ENCODE data around the gene TBC1D1. TPM values are rescaled to one million over a fixed set of nuclear protein-coding genes. Genes with fewer than 3 reads are reported as not detected.

TBC1D1 gene
- total and polyA plus RNA-seq, 5 donors from 2014 or later, result 12.3 to 48.2 (median 19.4) TPM

DNA sequence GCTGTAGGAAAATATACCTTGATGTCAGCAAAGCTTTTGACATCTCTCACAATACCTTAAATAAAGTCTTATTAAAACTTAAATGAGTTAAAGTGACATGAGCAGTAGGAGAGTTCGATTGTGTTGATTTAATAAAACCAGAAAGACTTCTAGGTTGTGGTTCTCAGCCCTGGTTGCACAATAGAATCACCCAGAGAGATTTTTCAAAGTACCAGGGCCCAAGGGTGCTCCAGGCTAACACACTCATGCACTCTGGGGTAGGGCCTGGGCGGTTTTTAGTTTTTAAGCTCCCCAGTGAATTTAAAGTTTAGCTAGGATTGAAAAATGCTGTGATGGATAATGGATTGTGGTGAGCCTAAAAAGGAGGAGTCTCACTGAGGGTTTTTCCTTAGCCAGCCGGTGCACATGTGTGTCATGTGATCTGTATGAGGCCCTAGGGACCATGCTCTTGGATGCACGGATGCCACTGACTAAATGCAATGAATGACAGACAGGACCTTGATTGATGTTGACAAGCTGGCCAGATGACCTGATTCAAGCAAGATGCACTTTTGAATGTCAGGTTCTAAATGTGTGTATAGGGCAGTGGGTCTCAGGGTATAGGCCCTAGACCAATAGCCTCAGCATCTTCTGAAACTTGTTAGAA lies 254.3 kb downstream of the TBC1D1 start:
- Histone ChIP-seq H3K4me1 (ENCODE audit: control insufficient read depth, insufficient read depth, low read length, poor library complexity, severe bottlenecking) (no peaks in the 10 kb centered on the region), H3K9me3 (ENCODE audit: control insufficient read depth in 2 of 2, low read length in 2 of 2) (no peaks in the 10 kb centered on the region), H3K4me3 (ENCODE audit: low read depth, low read length) (no peak overlapping the region), H3K27me3 (ENCODE audit: control insufficient read depth, insufficient read depth, low read length) (no peaks in the 10 kb centered on the region), H3K36me3 (ENCODE audit: control insufficient read depth, insufficient read depth, low read length) (peaks cover 3% of the 10 kb centered on the region), H3K27ac (ENCODE audit: insufficient read depth, low read length, poor library complexity, severe bottlenecking) (no peak overlapping the region)
- Mint-ChIP-seq H3K27ac (no peak overlapping the region), H3K27me3 (no peaks in the 10 kb centered on the region), H3K36me3 (peaks cover 11% of the 10 kb centered on the region), H3K4me3 (no peak overlapping the region), H3K9me3 (peaks cover 0 to 5% (median 0%) of the 10 kb centered on the region in 7 donors), H3K4me1 (peaks cover 0 to 4% (median 3%) of the 10 kb centered on the region in 4 donors)
- no peak for ATAC-seq (ENCODE audit: low read depth in 2 of 2)
- no peak for DNase-seq

DNA sequence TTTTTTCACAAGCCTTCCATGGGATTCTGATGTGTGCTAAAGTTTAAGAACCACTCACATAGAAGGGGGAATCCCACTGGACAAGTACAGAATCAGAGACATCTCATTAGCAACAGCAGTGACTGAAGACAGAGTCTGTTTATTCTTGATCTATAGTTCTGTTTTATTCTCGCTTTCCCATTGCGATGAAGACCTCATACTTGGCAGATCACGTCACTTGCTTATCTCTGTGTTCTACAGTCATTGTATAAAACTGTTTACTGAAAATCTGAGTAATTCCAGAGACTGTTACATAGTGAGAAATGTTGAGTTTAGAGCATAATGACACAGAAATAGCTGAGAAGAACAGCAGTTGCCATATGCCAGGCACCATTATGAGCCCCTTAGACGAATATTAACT lies 254.9 kb downstream of the TBC1D1 start:
- ATAC-seq (ENCODE audit: low read depth in 2 of 2), result no peak
- no peaks in the 10 kb centered on the region for H3K9me3 ChIP-seq (ENCODE audit: control insufficient read depth in 2 of 2, low read length in 2 of 2)
- Mint-ChIP-seq H3K27ac (peak overlapping the region in 1 of 3 donors; percentile 23), H3K4me1 (peaks cover 0 to 4% (median 3%) of the 10 kb centered on the region in 4 donors), H3K9me3 (peaks cover 0 to 5% (median 0%) of the 10 kb centered on the region in 7 donors), H3K4me3 (no peak overlapping the region), H3K36me3 (peaks cover 7% of the 10 kb centered on the region), H3K27me3 (no peaks in the 10 kb centered on the region)
- no peak for DNase-seq
- no peak overlapping the region for H3K27ac ChIP-seq (ENCODE audit: insufficient read depth, low read length, poor library complexity, severe bottlenecking)
- no peaks in the 10 kb centered on the region for H3K27me3 ChIP-seq (ENCODE audit: control insufficient read depth, insufficient read depth, low read length)
- H3K4me3 ChIP-seq (ENCODE audit: low read depth, low read length), result no peak overlapping the region
- H3K36me3 ChIP-seq (ENCODE audit: control insufficient read depth, insufficient read depth, low read length), result no peaks in the 10 kb centered on the region
- no peaks in the 10 kb centered on the region for H3K4me1 ChIP-seq (ENCODE audit: control insufficient read depth, insufficient read depth, low read length, poor library complexity, severe bottlenecking)

DNA sequence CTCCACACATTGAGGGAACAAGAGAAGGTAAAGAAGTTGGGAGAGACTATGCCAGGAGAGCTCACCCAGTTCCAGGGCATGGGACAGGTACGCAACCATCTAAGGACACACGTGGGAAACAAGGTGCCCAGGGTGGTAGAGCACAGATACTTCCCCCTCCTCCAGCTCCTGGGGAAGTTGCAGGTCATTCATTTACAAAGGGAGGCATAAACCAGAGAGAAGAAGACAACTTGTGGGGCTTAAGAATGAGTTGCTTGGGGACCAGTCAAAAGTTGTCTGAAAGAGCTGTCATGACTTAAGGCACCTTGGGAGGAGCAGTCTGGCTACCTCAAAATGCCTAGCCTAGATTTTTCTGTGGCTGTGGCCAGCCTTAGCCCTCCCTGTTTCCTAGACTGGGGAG lies 255.5 kb downstream of the TBC1D1 start:
- no peak for DNase-seq
- no peak for ATAC-seq (ENCODE audit: low read depth in 2 of 2)
- Histone ChIP-seq H3K36me3 (ENCODE audit: control insufficient read depth, insufficient read depth, low read length) (no peaks in the 10 kb centered on the region), H3K9me3 (ENCODE audit: control insufficient read depth in 2 of 2, low read length in 2 of 2) (no peaks in the 10 kb centered on the region), H3K4me1 (ENCODE audit: control insufficient read depth, insufficient read depth, low read length, poor library complexity, severe bottlenecking) (no peaks in the 10 kb centered on the region), H3K27me3 (ENCODE audit: control insufficient read depth, insufficient read depth, low read length) (no peaks in the 10 kb centered on the region), H3K4me3 (ENCODE audit: low read depth, low read length) (no peak overlapping the region), H3K27ac (ENCODE audit: insufficient read depth, low read length, poor library complexity, severe bottlenecking) (no peak overlapping the region)
- Mint-ChIP-seq H3K4me1 (peaks cover 0 to 4% (median 3%) of the 10 kb centered on the region in 4 donors), H3K4me3 (no peak overlapping the region), H3K9me3 (peaks cover 0 to 5% (median 0%) of the 10 kb centered on the region in 7 donors), H3K36me3 (peaks cover 7% of the 10 kb centered on the region), H3K27me3 (no peaks in the 10 kb centered on the region), H3K27ac (no peak overlapping the region)

DNA sequence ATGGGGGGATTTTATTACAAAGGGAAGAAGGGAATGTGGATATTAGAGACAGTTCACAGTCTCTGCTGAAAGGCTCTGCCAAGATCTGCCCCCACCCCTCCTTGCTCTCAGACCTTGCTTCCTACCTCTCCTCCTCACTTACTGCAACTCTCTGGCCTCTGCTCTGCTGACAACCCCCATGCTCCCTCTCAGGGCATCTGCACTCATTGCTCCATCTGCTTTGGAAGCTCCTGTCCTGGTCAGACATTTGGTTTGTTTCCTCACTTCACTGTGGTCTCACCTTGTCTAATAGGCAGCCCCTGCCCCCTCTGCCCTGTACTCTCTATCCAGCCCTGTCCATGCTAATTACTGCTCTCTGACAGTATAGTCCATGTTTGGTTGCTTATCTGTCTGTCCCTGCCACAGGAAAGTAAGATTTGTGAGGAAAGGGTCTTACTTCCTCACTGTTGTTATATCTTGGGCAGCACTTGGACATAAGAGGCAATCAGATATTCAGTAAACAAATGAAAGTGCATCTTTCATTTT lies 258.6 kb downstream of the TBC1D1 start:
- no peak overlapping the region for H3K4me3 ChIP-seq (ENCODE audit: low read depth, low read length)
- peaks cover 7% of the 10 kb centered on the region for H3K4me1 ChIP-seq (ENCODE audit: control insufficient read depth, insufficient read depth, low read length, poor library complexity, severe bottlenecking)
- no peaks in the 10 kb centered on the region for H3K36me3 ChIP-seq (ENCODE audit: control insufficient read depth, insufficient read depth, low read length)
- Mint-ChIP-seq H3K4me3 (no peak overlapping the region), H3K36me3 (no peaks in the 10 kb centered on the region), H3K27ac (peak overlapping the region in 1 of 3 donors; percentile 67), H3K4me1 (peaks cover 6 to 28% (median 11%) of the 10 kb centered on the region in 4 donors), H3K9me3 (peaks cover 0 to 5% (median 0%) of the 10 kb centered on the region in 7 donors), H3K27me3 (no peaks in the 10 kb centered on the region)
- ATAC-seq (ENCODE audit: low read depth in 2 of 2) (no peak), DNase-seq (no peak)
- no peaks in the 10 kb centered on the region for H3K9me3 ChIP-seq (ENCODE audit: control insufficient read depth in 2 of 2, low read length in 2 of 2)
- H3K27me3 ChIP-seq (ENCODE audit: control insufficient read depth, insufficient read depth, low read length), result no peaks in the 10 kb centered on the region
- H3K27ac ChIP-seq (ENCODE audit: insufficient read depth, low read length, poor library complexity, severe bottlenecking), result no peak overlapping the region

DNA sequence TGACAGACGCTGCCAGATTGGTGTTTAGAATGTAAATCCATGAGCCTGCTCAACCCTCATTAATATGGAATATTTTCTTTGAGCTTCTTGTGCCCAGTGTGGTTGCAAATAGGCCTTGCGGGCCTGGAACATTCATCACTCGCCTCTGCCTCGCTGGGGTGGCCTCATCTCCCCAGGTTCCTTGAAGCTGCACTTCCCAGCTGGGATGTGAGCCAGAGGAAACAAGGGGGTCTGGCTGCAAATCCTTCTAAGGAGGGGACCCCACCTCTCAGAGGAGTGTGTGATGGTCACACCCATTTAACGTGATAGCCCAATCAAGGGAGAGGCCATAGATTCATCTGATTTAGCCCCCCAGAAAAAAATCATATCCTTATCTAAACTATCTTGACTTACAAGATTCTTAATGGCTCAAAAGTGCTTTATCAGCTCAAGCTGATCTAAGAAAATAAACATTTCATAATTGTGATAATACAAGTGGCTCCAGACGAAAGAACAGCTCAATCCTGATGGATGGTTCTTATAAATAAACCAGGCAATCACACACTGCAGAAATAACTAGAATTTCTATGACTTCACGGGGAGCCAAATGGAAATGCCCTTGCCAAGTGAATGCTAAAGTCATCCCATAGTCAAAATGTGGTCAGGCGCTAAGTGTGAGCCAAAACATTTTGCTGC lies 259.2 kb downstream of the TBC1D1 start:
- H3K4me1 Mint-ChIP-seq, result peaks cover 9 to 34% (median 14%) of the 10 kb centered on the region in 4 donors
- no peaks in the 10 kb centered on the region for H3K36me3 ChIP-seq (ENCODE audit: control insufficient read depth, insufficient read depth, low read length)
- no peaks in the 10 kb centered on the region for H3K9me3 ChIP-seq (ENCODE audit: control insufficient read depth in 2 of 2, low read length in 2 of 2)
- DNase-seq (no peak), ATAC-seq (ENCODE audit: low read depth in 2 of 2) (no peak)
- no peak overlapping the region for H3K4me3 ChIP-seq (ENCODE audit: low read depth, low read length)
- no peaks in the 10 kb centered on the region for H3K27me3 ChIP-seq (ENCODE audit: control insufficient read depth, insufficient read depth, low read length)
- H3K27ac Mint-ChIP-seq, result no peak overlapping the region
- H3K27me3 Mint-ChIP-seq, result peaks cover 4% of the 10 kb centered on the region
- no peak overlapping the region for H3K4me3 Mint-ChIP-seq
- no peaks in the 10 kb centered on the region for H3K36me3 Mint-ChIP-seq
- no peak overlapping the region for H3K27ac ChIP-seq (ENCODE audit: insufficient read depth, low read length, poor library complexity, severe bottlenecking)
- H3K9me3 Mint-ChIP-seq, result peaks cover 0 to 5% (median 0%) of the 10 kb centered on the region in 7 donors
- H3K4me1 ChIP-seq (ENCODE audit: control insufficient read depth, insufficient read depth, low read length, poor library complexity, severe bottlenecking), result peaks cover 13% of the 10 kb centered on the region

DNA sequence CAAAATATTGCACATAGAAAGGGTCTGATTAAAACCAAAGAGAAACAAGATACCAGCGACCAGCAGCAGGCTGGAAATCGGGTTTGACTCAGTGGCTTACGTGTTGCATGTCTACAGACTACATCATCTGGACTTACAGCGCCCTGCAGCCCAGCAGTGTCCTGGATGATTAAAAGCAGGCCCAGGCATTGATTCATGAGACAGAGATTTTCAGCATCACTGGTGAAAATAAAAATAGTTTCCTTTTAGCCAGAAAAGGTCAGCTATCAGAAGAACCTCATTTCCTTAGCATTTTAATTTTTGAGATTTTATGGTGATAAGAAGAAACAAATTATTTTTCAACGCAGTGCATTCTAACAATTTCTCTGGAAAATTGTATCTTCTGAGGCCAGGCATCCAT lies 259.9 kb downstream of the TBC1D1 start:
- Histone ChIP-seq H3K4me1 (ENCODE audit: control insufficient read depth, insufficient read depth, low read length, poor library complexity, severe bottlenecking) (peaks cover 19% of the 10 kb centered on the region), H3K36me3 (ENCODE audit: control insufficient read depth, insufficient read depth, low read length) (no peaks in the 10 kb centered on the region), H3K9me3 (ENCODE audit: control insufficient read depth in 2 of 2, low read length in 2 of 2) (no peaks in the 10 kb centered on the region), H3K27ac (ENCODE audit: insufficient read depth, low read length, poor library complexity, severe bottlenecking) (no peak overlapping the region), H3K27me3 (ENCODE audit: control insufficient read depth, insufficient read depth, low read length) (no peaks in the 10 kb centered on the region), H3K4me3 (ENCODE audit: low read depth, low read length) (no peak overlapping the region)
- ATAC-seq (ENCODE audit: low read depth in 2 of 2) (no peak), DNase-seq (no peak)
- H3K4me1 Mint-ChIP-seq, result peaks cover 12 to 38% (median 19%) of the 10 kb centered on the region in 4 donors
- H3K27ac Mint-ChIP-seq, result no peak overlapping the region
- H3K4me3 Mint-ChIP-seq, result no peak overlapping the region
- H3K9me3 Mint-ChIP-seq, result peaks cover 0 to 5% (median 0%) of the 10 kb centered on the region in 7 donors
- H3K36me3 Mint-ChIP-seq, result no peaks in the 10 kb centered on the region
- peaks cover 4% of the 10 kb centered on the region for H3K27me3 Mint-ChIP-seq

DNA sequence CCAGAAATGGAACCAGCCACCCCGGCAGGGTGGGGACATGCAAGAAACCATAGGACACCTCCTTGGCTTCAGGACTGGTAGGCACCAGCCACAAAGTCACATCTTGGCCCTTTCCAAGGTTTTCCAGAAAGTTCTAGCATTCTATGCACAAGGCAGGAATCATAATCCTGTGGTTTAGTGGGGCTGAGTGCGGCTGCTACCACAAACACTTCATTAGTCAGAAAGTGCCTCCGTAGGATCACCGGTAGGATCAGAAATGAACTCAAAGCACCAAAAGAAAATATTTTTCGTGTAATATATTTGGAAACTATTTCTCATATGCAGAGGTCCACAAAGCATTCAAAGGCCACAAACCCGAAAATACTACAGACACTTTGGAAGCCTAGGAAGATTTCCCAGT lies 261.0 kb downstream of the TBC1D1 start:
- DNase-seq (no peak), ATAC-seq (ENCODE audit: low read depth in 2 of 2) (no peak)
- H3K27ac ChIP-seq (ENCODE audit: insufficient read depth, low read length, poor library complexity, severe bottlenecking), result no peak overlapping the region
- H3K4me3 ChIP-seq (ENCODE audit: low read depth, low read length), result no peak overlapping the region
- Mint-ChIP-seq H3K36me3 (no peaks in the 10 kb centered on the region), H3K4me1 (peaks cover 17 to 45% (median 25%) of the 10 kb centered on the region in 4 donors), H3K27me3 (peaks cover 4% of the 10 kb centered on the region), H3K9me3 (peaks cover 0 to 6% (median 0%) of the 10 kb centered on the region in 7 donors), H3K4me3 (no peak overlapping the region), H3K27ac (no peak overlapping the region)
- H3K9me3 ChIP-seq (ENCODE audit: control insufficient read depth in 2 of 2, low read length in 2 of 2), result no peaks in the 10 kb centered on the region
- H3K4me1 ChIP-seq (ENCODE audit: control insufficient read depth, insufficient read depth, low read length, poor library complexity, severe bottlenecking), result peaks cover 27% of the 10 kb centered on the region
- H3K36me3 ChIP-seq (ENCODE audit: control insufficient read depth, insufficient read depth, low read length), result no peaks in the 10 kb centered on the region
- no peaks in the 10 kb centered on the region for H3K27me3 ChIP-seq (ENCODE audit: control insufficient read depth, insufficient read depth, low read length)
